Mammary epithelial cell (primary cell): Measurements from ENCODE around the gene EYS.
A peak's percentile ranks its signal among the peaks of the same experiment; 100 is the strongest.

Source experiments
- CTCF ChIP-seq, 2 donors: IDR thresholded peaks in 1 of 2; conservative IDR thresholded peaks in 1 of 2; 2 replicates each; pipeline ENCODE4 v1.5.1; 2011 to 2012; ENCODE audit warnings: inconsistent platforms in 2 of 2, low read length in 2 of 2, mild to moderate bottlenecking in 2 of 2, control low read depth in 1 of 2, low read depth in 1 of 2; ENCODE audit not compliant: insufficient read depth in 1 of 2; ENCODE audit errors: extremely low read depth in 1 of 2
- EZH2 ChIP-seq: IDR thresholded peaks from 2 replicates; pipeline ENCODE4 v1.6.1; 2012; ENCODE audit warnings: low read length, inconsistent platforms, borderline replicate concordance

- peak; percentile 44 to 49 for TF ChIP-seq CTCF (conservative IDR thresholded peaks at IDR 0.05 in 1 of 2, IDR thresholded peaks at IDR 0.05 in 1 of 2; ENCODE audit: extremely low read depth in 1 of 2, insufficient read depth in 1 of 2, low read depth in 1 of 2, low read length in 2 of 2)
- TF ChIP-seq EZH2 = no peak
These were observed 1824.8 kb downstream of the EYS start for GRCh38 chr6:63882208-63882607.
